Stimulated activated CD4-positive, alpha-beta T cell treated with anti-CD3 and anti-CD28 coated beads, Interleukin-15, amount 100 ng/mL, for 48 hours (primary cell): ENCODE measurements around the gene SMIM8.
"Not testable (repeated sequence)": the region's sequence is repeated elsewhere in the genome, so short reads cannot be mapped to it uniquely, and the experiment has no call there.

Experiments used
- DNase-seq, 2 donors: peaks; one replicate each; pipeline ENCODE4 v3.0.0-alpha.2; 2020; ENCODE audit warnings: low read depth in 2 of 2

SMIM8 gene, protein sequence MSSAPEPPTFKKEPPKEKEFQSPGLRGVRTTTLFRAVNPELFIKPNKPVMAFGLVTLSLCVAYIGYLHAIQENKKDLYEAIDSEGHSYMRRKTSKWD

DNA sequence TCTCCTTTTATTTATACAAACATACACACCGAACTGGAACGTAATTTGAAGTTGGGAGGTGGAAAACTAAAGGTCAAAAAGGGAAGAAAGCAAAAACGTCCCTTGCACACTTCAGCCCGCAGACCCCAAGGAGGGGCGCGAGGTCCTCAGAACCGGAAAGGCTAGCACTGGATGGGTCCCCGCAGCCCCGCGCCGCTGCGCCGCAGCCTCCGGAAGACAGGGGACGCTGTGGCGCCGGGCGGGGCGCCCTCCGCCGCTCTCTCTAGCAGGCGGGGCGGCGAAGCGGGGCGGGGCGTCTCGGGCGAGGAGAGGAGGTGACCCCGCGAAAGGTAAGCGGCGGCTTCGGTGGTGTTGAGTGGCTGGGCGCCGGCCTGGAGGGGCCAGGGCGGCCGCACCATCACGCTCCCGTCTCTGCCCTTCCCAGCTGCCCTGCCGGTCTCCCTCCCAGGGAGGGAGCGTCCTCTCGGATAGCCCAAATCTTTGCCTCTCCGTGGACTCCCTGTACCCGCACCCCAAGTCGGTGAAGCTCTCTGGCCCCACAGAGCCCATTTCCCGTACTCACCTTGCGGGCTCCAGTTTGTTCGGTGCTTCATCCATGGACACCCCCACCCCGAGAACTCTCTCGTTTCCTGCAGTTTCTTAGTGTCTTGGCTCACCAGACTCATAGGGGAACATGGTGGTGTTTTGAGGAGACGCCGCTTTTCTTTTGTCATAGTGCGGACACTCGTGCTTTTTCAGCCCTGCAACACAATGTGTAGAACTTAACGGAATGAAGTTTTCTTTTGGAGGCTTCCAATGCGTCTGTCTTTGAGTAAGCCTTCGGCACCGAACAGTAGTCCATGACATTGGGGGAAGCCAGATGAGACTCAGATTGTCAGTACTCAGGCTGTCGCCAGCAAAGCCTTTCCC lies at the start of gene SMIM8:
Gene SMIM8 (plus strand): TSS at position 285 of the 909 bp plus-strand sequence. CDS start 14,444 bp downstream, outside the sequence.
- DNase-seq, result peak; percentile 78 to 85

DNA sequence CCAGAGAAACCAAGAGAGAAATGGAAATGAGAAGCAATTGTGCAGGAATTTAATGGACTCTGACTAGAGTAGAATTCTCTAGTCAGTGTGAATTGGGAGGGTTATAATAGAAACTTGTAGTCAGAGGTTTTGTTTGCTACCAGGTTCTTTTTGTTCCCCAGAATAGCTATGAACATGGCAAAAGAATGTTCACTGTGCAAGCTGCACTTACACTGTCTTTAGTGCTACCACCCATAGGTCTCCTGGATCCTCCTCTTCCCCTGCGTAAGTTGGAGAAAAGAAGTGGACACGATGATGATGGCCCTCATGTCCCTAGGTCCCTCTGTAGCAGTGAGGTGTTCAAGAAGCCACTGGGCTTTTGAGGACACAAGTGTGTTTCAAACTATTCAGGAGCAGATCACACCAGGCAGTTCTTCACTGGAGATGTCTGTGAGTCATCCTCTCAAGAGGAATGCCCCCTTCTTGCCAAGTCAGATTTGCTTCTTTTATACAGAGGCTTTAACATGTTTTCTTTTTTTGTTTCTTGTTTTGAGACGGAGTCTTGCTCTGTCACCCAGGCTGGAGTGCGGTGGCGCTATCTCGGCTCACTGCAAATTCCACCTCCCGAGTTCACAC lies 47.6 kb upstream of the SMIM8 start:
- no peak for DNase-seq

DNA sequence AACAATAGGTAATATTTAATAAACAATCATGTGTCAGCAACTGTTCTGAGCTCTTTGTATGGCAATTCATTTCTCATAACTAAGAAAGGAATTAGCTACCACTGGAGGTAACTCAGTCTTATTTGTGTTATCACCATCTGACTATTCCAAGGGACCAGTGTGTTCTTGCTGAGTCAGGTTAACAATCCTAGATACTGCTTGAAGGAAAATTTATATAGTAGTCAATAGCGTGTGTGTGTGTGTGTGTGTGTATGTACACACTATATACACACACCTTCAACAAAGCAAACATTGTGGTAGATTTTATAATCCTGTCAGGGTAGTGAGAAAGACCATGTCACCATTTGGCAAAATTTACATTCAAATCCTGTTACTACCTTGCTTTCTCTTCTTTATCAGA lies 45.8 kb upstream of the SMIM8 start:
- DNase-seq, result no peak

DNA sequence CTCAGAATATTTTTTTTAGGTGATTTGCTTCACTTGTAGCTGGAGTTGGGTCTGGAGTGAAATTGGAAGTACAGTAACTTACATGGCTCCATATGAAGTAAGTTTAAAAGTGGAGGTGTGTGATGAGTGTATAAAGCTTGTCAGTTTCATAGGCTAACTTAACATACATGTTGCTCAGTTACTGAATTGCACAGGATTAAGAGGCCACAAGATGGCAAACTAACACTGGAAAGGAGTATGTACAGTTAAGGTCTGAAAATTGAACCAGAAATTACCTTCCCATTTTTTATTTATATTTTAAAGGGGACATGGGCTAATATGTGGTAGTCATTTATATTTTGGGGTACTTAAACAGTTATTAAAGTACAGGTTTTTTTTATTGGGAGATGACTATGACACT lies 45.3 kb upstream of the SMIM8 start:
- DNase-seq, result no peak

DNA sequence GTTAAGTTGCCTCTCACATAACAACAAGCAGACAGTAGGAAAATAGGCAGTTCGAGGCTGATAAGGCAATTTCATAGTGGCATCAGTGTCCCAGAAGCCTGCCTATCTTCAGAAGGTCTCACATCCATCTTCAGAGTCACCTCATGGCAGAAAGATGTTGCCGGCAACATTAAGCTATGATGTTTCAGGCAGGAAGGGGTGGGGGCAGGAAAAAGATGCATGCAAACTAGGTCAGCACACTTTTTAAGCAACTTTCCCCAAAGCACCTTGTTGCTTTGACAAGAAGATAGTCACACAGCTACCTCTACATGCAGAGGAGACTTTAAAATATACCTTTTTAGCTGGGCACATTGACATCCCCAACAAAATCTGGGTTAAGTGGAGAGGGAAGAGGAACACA lies 43.2 kb upstream of the SMIM8 start:
- no peak for DNase-seq

DNA sequence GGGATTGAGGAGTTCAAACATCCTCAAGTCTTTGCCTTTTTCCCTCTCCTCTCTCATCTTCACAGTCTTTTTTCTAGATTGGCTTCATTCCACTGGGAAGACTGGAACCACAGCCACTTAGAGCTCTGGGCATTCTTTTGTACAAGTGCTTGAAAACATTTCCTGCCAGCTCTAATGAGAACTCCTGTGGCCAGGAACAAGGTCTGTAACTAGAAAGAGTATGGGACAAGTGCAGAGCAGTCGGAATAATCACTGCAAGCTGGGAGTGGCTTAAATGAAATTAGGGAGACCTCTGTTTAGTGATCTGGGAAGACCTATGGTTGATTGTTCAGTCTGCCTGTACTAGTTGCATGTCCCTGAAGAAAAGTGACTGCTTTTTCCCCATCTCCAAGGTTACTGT lies 41.0 kb upstream of the SMIM8 start:
- no peak for DNase-seq

DNA sequence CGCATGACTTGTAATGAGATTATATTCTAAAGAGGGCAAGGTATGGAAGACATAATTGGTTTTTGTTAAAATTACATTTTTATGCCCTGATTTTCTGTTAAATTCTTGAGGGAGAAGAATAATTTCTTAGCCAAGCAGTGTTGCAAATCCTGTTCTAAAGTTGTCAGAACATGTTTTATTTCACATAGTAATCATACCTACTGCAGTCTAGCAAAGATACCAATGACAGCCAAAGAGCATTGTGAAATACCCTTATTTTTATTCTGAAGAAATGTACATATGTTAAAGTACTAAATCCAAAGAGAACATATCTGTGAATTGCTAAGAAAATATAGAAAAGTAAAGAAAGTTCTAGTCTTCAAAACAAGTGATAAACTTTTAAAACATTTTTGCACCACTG lies 39.6 kb upstream of the SMIM8 start:
- DNase-seq, result no peak

DNA sequence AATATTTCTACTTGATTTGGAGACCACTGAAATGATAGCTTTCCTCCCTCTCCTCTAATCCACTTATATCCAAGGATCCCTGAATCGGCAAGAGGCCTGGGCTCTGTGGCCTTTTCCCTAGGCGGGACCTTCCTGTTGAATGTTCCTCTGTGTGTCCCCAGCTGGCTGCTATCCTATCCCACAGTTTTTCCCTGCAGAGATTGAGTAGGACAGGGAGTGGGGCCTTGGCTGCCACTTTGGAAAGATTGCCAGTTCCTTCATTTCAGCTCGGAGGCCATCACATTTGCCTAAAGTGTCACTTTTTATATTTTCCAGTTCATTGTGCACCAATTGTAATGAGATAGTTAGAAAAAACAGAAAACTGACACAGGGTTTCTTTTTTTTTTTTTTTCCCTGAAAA lies 38.9 kb upstream of the SMIM8 start:
- DNase-seq, result no peak

DNA sequence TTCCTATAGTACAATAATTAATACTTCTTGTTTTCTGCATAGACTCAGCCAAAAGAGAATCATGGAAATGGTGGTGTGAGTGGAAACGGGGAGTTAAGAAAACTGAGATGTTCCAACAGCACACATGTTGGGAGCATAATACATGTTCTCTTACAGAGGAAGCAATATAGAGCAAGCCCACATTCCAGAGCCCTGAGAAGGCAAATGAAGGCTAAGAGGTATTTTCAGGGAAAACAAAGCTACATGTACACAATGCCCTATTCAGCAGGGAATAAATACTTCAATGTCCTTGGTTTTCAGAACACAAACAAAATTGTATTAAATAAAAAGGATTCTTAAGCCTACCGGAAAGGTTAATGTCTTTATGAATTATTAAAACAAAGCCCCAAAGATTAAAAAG lies 35.1 kb upstream of the SMIM8 start:
- DNase-seq, result no peak

DNA sequence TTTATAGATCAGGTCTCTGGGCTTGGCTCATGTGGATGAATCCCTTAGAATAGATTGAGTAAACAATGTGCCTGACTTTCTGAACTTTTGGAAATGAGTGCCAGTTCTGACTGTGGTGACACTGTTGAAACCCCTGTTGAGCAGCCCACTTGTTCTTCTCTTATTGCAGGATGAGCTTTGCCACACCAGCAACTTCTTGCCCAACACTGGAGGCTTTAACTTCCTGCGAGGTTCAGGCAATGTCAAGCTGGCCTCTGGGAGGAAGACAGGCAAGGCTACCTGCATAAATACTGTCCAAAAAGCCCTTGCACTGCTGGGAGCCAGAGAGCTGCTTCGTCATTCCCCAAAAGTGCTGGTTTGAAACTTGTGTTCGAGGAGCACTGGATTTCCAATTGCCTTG lies 32.8 kb upstream of the SMIM8 start:
- DNase-seq, result no peak

DNA sequence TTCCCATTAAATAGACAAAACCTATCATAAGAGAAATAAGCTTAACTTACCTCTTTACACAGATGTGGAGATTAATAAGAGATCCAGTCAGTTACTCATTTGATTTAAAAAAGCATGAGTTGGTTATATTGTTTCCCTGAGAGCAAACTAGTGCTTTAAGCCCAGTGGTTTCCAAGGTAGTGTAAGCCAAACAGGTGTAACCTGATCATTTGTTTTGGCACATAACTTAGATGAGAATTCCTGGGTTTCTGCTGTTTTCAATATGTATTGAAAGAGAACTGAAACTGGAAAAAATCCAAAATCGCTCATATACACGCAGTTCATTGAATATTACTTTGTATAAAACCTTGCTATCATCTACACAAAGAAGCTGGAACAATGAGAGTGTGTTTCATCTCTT lies 30.5 kb upstream of the SMIM8 start:
- no peak for DNase-seq

DNA sequence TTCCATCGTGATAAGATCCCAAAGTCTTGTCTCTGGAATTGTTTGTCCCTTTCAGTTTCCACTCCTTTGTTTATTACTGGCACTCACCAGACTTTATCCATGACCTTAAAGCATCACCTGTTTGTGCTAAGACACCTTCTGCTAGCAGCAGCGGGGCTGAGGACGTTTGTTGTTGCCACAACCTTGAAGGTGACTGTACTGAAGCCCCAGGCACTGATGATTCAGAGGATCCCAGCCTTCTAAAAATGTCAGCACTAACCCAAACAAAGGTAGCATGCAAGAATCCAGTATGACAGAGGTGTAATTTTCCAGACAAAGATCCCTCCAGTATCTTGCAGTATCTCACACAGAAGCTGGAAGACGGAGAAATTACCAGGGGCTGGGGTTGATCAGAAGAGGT lies 28.9 kb upstream of the SMIM8 start:
- no peak for DNase-seq

DNA sequence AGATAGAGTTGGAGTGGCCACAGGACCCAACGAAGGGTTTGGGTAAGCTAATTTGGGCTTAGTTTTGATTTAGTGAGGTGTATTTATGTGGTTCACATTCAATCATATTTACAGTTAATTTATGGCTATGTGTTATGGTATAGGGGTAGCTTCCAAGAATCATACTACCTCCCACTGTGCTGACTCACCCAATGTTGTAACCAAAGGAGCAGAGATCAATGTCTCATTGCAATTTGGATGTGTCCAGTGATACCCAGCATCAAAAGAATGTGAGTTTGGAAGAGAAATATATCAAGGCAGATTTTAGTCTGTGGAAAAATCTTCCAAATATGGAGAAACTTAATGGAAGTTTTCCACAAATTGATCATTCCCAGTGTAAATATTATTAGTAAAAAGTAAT lies 25.3 kb upstream of the SMIM8 start:
- no peak for DNase-seq

DNA sequence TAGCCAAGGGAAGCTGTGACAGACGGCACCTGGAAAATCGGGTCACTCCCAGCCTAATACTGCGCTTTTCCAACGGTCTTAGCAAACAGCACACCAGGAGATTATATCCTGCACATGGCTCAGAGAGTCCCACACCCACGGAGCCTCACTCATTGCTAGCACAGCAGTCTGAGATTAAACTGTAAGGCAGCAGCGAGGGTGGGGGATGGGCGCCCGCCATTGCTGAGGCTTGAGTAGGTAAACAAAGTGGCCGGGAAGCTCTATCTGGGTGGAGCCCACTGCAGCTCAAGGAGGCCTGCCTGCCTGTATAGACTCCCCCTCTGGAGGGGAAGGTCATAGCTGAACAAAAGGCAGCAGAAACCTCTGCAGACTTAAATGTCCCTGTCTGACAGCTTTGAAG lies 21.1 kb upstream of the SMIM8 start:
- DNase-seq, result not testable (repeated sequence)

DNA sequence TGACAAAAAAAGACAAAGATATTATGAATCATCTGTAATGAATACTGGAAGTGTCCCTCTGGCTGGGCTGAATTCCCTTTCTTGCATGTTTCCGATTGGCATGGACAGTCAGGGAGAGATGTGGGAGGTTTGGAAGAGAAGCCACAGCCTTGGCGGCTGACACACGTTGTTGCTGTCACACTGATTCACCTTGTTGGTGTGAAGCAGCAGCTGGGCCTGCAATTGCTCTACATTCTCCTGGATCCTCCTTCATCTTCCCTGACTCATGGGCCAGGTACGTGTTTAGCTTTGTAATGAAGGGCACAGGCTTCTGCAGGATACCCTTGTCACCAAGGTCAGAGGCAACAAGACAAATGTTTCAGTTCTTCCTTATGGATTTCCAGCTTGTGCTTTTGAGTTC lies 13.4 kb upstream of the SMIM8 start:
- no peak for DNase-seq

DNA sequence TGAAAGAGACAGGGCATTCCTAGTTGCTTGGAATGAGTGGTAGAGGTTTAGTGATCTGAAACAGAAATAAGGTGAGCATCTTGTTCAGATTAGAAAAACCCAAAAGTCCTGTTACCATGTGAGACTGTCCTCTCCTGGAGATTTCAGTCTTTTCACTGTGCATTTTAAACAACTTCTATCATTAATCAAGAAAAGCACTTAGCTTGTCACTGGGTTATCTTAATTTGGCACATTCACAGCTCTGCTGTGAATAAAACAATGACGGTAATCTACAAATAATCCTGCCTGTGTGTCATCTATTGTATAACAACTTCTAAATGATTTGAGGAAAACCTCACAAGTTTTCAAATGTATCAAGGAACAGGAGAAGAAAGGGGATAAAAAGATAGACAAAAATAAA lies 9.5 kb upstream of the SMIM8 start:
- DNase-seq, result no peak

DNA sequence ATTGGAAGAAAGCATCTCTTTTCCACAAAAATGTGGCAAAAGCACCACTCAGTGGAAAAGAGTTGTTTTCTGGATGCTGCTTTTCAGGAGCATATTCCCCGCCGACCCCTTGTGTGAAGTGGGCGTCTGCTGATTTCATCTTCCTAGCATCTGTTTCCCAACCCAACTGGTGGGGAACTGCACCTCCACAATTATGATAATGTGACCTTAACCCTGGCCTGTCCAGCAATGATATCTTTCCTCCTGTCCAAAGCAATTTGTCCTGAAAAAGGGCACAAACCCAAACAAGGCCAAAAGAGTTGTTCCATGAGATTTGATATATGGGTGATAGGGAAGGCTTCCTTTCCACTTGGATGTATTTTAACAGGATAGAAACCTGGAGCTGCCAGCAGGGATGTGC lies 7.3 kb upstream of the SMIM8 start:
- DNase-seq, result no peak

DNA sequence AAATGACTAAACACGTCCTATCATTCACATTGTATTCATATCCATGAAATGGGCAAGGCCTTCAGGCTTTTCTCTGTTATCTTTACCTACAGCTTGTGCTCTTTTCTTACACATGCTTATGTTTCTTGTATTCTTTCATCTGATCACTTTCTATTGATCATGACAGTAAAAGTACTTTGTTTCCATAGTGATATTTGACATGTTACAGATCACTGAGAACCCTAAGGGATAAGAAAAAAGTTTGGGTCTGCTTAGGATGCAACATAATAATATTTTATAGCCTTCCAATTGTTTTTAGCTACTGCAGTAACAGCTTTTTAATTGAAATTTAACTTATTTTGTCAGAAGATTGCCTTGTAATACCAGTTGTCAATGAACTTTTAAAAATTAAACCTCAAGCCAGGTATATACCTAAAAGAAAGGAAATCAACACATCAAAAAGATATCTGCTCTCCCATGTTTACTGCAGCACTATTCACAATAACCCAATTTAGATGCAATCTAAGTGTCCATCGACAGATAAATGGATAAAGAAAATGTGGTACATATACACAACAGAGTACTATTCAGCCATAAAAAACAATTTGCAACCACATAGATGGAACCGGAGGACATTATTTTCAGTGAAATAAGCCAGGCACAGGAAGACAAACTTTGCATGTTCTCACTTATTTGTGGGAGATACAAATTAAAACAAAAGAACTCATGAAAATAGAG lies 3.0 kb upstream of the SMIM8 start:
- DNase-seq, result no peak

DNA sequence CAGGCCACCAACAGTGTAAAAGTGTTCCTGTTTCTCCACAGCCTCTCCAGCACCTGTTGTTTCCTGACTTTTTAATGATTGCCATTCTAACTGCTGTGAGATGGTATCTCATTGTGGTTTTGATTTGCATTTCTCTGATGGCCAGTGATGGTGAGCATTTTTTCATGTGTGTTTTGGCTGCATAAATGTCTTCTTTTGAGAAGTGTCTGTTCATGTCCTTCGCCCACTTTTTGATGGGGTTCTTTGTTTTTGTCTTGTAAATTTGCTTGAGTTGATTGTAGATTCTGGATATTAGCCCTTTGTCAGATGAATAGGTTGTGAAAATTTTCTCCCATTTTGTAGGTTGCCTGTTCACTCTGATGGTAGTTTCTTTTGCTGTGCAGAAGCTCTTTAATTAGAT lies 1.5 kb downstream of the SMIM8 start:
- DNase-seq, result not testable (repeated sequence)

DNA sequence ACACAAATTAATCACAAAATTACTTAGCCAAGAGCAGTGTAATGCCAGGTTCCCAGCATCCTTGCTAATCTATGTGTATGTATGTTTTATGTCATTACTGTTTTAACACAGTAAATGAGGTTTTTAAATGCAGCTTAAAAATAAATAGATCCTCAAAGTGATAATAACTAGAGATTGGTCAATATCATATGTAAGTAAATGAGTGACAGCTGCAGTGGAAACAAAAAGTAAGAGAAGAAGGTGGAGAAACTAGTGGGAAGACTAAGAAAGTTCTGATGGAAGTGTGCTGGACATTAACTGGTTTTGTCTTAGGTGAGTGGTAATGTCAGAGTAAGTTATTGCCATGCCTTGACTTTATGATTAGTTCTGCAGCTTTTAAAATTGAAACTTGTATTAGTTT lies 8.6 kb downstream of the SMIM8 start:
- DNase-seq, result no peak

DNA sequence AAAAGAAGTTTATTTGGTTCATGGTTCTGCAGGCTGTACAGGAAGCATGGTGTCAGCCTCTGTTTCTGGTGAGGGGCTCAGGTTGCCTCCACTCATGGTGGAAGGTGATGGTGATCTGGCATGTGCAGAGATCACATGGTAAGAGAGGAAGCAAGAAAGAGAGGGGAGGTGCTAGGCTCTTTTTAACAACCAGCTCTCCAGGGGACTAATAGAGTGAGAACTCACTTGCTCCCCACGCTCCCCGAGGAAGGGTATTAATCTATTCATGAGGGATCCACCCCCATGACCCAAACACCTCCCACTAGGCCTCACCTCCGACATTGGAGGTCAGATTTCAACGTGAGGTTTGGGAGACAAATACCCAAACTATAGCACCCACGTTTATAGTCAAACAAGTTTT lies 10.6 kb downstream of the SMIM8 start:
- no peak for DNase-seq

DNA sequence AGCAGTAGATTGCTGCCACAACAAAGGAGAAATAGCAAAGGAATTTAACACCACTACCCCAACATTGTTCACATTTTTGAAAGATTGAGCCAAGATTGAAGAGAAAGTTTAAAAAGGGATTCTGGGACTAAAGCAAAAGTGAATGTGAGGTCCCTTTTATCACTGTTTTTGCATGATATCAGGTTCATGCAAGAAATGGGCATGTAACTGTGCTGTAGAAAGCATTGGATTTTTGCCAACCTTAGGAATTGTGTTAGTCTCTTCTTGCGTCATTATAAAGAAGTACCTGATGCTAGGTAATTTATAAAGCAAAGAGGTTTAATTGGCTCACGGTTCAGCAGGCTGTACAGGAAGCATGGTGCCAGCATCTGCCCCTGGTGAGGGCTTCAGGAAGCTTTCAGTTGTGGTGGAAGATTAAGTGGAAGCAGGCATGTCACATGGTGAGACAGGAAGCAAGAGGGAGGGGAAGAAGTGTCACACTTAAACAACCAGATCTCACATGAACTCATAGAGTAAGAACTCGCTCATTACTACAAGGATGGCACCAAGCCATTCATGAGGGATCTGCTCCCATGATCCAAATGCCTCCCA lies 11.3 kb downstream of the SMIM8 start:
- no peak for DNase-seq
